Measurements from ENCODE around the gene TMCO4. TPM values are rescaled to one million over a fixed set of nuclear protein-coding genes. Genes with fewer than 3 reads are reported as not detected.

Gene TMCO4
- total RNA-seq, 1 donor from 2014 or later: 24.3 TPM

DNA sequence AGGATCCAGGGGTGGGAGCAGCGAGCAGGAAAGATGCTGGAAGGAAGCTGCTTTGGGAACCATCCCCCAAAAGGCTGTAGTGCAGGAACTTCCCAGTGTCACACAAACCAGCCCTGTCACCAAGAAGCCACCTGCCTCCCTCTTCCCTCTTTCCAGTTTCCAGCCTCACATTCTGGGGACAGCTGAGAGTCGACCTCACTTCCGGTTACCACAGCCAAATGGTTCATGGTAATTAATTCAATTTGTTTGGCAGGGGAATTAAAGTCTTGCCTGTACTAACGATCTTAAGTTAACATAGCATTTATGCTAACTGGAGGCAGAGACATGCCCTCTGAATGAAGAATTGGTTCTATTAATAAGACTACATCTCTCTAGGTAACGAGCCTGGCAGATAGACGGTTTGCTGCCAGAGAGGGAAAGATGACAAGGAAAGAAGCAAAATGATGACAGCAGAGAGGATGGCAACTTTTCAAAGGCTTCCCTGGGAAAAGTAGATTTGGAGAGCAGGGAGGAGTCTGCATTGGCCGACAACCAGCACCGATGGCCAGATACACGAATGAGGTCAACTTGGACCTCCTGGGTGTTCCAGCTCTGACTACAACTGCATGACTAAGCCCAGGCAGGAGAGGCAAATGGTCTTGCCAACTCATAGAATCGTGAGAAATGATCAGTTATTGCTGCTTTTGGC, 64.1 kb downstream of the TMCO4 start:
- H3K4me3 ChIP-seq: no peak overlapping the region
- DNase-seq: peak; percentile 16
- intact Hi-C loops (cut with DNase I): no loop called here
- peaks cover 6% of the 10 kb centered on the region for H3K36me3 ChIP-seq
- TF ChIP-seq, protein P1, sequence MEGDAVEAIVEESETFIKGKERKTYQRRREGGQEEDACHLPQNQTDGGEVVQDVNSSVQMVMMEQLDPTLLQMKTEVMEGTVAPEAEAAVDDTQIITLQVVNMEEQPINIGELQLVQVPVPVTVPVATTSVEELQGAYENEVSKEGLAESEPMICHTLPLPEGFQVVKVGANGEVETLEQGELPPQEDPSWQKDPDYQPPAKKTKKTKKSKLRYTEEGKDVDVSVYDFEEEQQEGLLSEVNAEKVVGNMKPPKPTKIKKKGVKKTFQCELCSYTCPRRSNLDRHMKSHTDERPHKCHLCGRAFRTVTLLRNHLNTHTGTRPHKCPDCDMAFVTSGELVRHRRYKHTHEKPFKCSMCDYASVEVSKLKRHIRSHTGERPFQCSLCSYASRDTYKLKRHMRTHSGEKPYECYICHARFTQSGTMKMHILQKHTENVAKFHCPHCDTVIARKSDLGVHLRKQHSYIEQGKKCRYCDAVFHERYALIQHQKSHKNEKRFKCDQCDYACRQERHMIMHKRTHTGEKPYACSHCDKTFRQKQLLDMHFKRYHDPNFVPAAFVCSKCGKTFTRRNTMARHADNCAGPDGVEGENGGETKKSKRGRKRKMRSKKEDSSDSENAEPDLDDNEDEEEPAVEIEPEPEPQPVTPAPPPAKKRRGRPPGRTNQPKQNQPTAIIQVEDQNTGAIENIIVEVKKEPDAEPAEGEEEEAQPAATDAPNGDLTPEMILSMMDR (IDR thresholded peaks at IDR 0.05): no peak
- H3K9me3 ChIP-seq: no peaks in the 10 kb centered on the region
- no peaks in the 10 kb centered on the region for H3K4me1 ChIP-seq
- no peak for ATAC-seq
- no peaks in the 10 kb centered on the region for H3K27me3 ChIP-seq
- H3K27ac ChIP-seq: no peak overlapping the region

DNA sequence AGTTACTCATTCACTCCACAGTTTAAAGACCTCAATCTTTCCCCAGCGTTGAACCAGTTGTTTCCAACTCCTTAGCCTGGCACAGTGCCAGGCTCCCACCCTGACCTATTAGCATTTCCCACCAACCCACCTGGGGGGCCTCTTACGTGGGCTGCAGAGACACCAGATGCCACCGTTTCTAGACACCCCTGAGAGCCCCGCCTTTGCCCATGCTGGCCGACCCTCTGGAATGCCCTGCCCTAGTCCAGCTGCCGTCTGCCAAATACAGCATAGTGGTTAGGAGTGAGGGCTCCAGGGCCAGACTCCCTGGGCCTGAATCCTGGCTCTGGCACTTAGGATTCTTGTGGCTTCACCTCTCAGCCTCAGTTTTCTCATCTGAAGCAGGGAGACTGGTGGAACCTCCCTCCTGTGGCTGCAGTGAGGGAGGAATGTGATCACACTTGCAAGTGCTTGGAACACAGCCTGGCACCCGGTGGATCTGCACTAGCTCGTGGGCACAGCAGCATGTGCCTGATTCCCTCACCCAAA, 65.2 kb downstream of the TMCO4 start:
- Histone ChIP-seq H3K36me3 (peaks cover 6% of the 10 kb centered on the region), H3K27me3 (no peaks in the 10 kb centered on the region), H3K27ac (no peak overlapping the region), H3K4me3 (no peak overlapping the region), H3K4me1 (no peaks in the 10 kb centered on the region), H3K9me3 (no peaks in the 10 kb centered on the region)
- DNase-seq (peak; percentile 33), ATAC-seq (no peak)
- intact Hi-C loops (cut with DNase I): no loop called here
- TF ChIP-seq, protein P1 (IDR thresholded peaks at IDR 0.05): no peak

DNA sequence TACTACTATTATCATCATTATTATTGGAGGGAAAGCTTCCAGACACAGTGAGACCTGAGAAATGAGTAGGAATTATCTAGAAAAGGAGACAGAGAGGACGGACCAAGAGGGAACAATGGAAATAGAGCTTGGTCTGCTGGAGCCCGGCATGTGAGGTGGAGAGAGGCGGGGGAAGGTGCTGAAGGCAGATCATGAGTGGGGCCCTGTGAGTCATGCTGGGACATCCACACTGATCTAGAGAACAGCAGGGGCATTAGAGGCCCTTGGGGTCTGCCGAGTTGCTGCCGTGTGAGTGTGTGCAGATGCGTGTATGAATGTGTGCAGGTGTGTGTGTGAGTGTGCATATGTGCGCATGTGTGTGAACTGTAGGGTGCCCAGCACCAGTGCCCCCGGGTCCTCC, 65.7 kb downstream of the TMCO4 start:
- Histone ChIP-seq H3K36me3 (peaks cover 6% of the 10 kb centered on the region), H3K9me3 (no peaks in the 10 kb centered on the region), H3K27me3 (no peaks in the 10 kb centered on the region), H3K4me1 (no peaks in the 10 kb centered on the region), H3K4me3 (no peak overlapping the region), H3K27ac (no peak overlapping the region)
- TF ChIP-seq, protein P1 (IDR thresholded peaks at IDR 0.05): no peak
- no peak for ATAC-seq
- intact Hi-C loops (cut with DNase I): no loop called here
- DNase-seq: no peak

DNA sequence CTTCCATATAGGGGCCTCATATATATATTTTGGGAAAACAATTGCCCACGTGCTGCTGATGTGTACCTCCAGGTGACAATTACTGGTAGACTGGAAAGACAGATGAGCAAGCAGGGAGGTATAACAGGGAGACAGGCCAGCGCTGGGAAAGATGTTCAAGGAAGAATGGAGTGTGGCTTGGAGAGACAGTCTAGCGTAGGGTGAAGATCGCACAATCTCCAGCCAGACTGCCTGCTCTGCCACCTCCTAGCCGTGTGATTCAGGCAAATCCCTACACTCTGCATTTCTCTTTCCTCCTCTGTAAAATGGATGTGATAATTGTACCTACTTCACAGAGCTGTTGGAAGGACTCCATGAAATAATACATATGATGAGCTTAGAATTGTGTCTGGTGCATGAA, 66.1 kb downstream of the TMCO4 start:
- DNase-seq: no peak
- Histone ChIP-seq H3K9me3 (no peaks in the 10 kb centered on the region), H3K4me3 (no peak overlapping the region), H3K27me3 (no peaks in the 10 kb centered on the region), H3K4me1 (no peaks in the 10 kb centered on the region), H3K27ac (no peak overlapping the region), H3K36me3 (peaks cover 6% of the 10 kb centered on the region)
- ATAC-seq: no peak
- TF ChIP-seq, protein P1 (IDR thresholded peaks at IDR 0.05): no peak
- intact Hi-C loops (cut with DNase I): no loop called here

DNA sequence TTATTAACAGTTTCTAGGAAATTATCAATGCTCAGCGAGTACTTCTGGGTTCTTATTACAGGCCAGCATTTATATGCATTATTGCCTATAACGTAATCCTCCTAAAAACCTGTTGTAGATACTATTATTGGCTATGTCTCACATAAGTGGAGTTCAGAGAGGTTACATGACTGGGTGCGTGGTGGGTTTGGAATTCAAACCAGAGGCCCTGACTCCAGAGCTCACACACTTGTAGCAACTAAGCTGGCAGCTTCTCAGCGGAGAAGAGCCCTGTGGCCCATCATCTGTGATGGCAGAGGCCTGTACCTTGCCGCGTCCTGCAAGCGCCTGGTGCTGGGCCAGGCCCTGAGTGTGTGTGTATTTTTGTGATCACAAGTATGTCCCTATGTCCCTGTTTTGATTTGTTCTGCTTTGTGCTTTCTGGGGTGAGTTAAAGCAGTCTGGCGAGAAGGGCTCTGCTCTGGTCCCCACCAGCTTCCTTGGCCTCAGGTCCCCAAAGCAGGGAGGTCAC, 68.3 kb downstream of the TMCO4 start:
- Histone ChIP-seq H3K4me1 (no peaks in the 10 kb centered on the region), H3K27me3 (no peaks in the 10 kb centered on the region), H3K4me3 (no peak overlapping the region), H3K9me3 (no peaks in the 10 kb centered on the region), H3K36me3 (peaks cover 5% of the 10 kb centered on the region), H3K27ac (no peak overlapping the region)
- TF ChIP-seq, protein P1 (IDR thresholded peaks at IDR 0.05): no peak
- DNase-seq (no peak), ATAC-seq (no peak)
- intact Hi-C loops (cut with DNase I): no loop called here
